CD4-positive, alpha-beta T cell (primary cell): ENCODE measurements around the gene CAPN15. TPM values are rescaled to one million over a fixed set of nuclear protein-coding genes. Genes with fewer than 3 reads are reported as not detected.

Experiments
- ATAC-seq: fragments of 200-7000 bp; cut with Tn5 transposase; one replicate; pipeline ENCODE4 v1.10.0; 2022; ENCODE audit warnings: mild to moderate bottlenecking; ENCODE audit not compliant: poor library complexity
- CTCF ChIA-PET: fragments of 350-600 bp; sonication (Branson Sonifier 250); formaldehyde crosslinking; loops from one replicate; lab custom pipeline; 2021; ENCODE audit warnings: antibody characterized with exemption, inconsistent platforms; lab: Charles Lee
- POLR2A ChIA-PET: fragments of 350-600 bp; sonication (Branson Sonifier 250); formaldehyde crosslinking; loops from one replicate; lab custom pipeline; 2021; ENCODE audit warnings: antibody characterized with exemption, inconsistent platforms; lab: Charles Lee
- DNase-seq, 14 experiments: peaks; one replicate each; pipeline ENCODE4 v3.0.0-alpha.2; 2013 to 2020; ENCODE audit warnings: mixed read lengths in 2 of 14
- H3K27ac ChIP-seq, 2 donors: one replicate each; pipeline versions ENCODE4 v1.5.1 to v1.7.0; 2013; ENCODE audit warnings: low read length in 2 of 2, low read depth in 1 of 2, mild to moderate bottlenecking in 1 of 2
- H3K27me3 ChIP-seq, 2 experiments: 1 replicate in 1 of 2; 2 replicates in 1 of 2; pipeline versions ENCODE4 v1.6.1 to v1.7.0; 2013; ENCODE audit warnings: low read length in 2 of 2, control low read depth in 1 of 2, mild to moderate bottlenecking in 1 of 2, moderate library complexity in 1 of 2; ENCODE audit not compliant: insufficient read depth in 2 of 2, control insufficient read depth in 1 of 2
- H3K36me3 ChIP-seq: one replicate; pipeline ENCODE4 v1.6.1; 2013; ENCODE audit warnings: low read length, control low read depth; ENCODE audit not compliant: insufficient read depth
- H3K4me1 ChIP-seq: one replicate; pipeline ENCODE4 v1.6.1; 2013; ENCODE audit warnings: low read length, control low read depth; ENCODE audit not compliant: insufficient read depth
- H3K4me3 ChIP-seq: one replicate; pipeline ENCODE4 v1.5.1; 2013; ENCODE audit warnings: mild to moderate bottlenecking, low read length, moderate library complexity
- H3K9me3 ChIP-seq, 2 experiments: 1 replicate in 1 of 2; 2 replicates in 1 of 2; pipeline versions ENCODE4 v1.6.1 to v1.7.0; 2013; ENCODE audit warnings: low read length in 2 of 2, mild to moderate bottlenecking in 2 of 2, control low read depth in 1 of 2, moderate library complexity in 1 of 2; ENCODE audit not compliant: control insufficient read depth in 1 of 2, insufficient read depth in 1 of 2
- H3K27ac Mint-ChIP-seq: one replicate; pipeline ENCODE4 v1.8.0; 2020; ENCODE audit warnings: mixed read lengths
- H3K27me3 Mint-ChIP-seq: one replicate; pipeline ENCODE4 v1.8.0; 2021; ENCODE audit warnings: mixed read lengths
- H3K36me3 Mint-ChIP-seq: one replicate; pipeline ENCODE4 v1.8.0; 2021; ENCODE audit warnings: low read depth, mixed read lengths
- H3K4me1 Mint-ChIP-seq: one replicate; pipeline ENCODE4 v1.8.0; 2021; ENCODE audit warnings: low read depth, mixed read lengths
- H3K4me3 Mint-ChIP-seq: one replicate; pipeline ENCODE4 v1.8.0; 2020; ENCODE audit warnings: mild to moderate bottlenecking, mixed read lengths
- H3K9me3 Mint-ChIP-seq: one replicate; pipeline ENCODE4 v1.8.0; 2020; ENCODE audit warnings: mixed read lengths
- intact Hi-C, 2 experiments: fragments of 100-400 bp; cut with DNase I in 1 of 2; cut with micrococcal nuclease in 1 of 2; formaldehyde crosslinking; loops; one replicate each; pipeline versions ENCODE4 v1.15.1 to v1.9.0; 2023 to 2025; cut with DNase I, micrococcal nuclease
- total RNA-seq, 174 experiments: library from RNA in 2 of 174; stranded (reverse) in 2 of 174; gene quantifications; one replicate each; pipeline ENCODE4 v1.2.3 and lab custom pipeline; 2021 to 2026
- TF ChIP-seq, protein P1 (sequence below): fragments of 200-600 bp; IDR thresholded peaks from one replicate; pipeline ENCODE4 v1.8.0; 2022; ENCODE audit warnings: antibody characterized with exemption, mild to moderate bottlenecking

The CAPN15 gene
- total RNA-seq, 2 experiments from 2014 or later, result 35.5 to 36.9 TPM

DNA sequence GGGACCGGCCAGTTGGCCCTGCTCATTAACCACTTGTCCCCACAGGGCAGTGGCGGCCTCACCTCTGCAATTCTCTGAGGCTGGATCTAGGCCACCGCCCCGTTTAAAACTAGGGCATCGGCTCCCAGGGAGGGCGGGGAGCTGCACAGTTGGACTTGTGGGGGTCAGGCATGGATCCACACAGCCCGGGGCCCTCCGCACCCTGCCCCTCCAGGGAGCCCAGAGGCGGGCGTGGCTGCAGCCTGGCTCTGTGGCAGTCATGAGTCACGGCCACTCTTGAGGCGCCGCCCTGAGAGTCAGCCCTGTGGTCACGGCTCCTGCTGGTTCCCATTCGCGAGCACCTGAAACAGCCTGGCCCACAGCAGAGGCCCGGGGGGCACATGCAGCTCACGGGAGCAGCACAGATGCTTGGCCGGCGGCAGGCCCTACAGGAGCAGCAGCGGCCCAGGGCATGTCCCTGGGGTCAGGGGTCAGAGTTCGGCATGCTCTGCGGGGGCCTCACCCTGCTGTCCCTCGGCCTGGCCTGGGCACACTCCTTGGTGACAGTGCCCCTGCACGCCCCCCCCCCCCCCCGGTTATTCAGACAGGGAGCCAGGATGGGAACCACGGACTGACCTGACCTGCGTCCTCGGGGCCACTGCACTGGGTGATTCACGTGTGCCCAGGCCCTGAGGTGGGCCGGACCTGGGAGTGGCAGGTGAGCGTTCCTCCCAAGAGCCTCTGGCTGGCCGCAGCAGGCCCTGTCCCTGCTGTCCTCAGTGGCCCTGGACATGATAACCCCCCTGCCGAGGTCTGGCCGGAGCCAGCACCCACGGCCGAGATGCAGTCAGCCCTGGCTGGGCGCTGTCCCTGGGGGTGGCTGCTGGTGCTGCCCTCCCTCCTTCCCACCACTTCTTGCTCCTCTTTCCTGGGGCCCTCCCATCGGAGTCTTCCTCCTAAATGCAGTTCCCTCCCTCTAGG is 8.2 kb downstream of the CAPN15 start:
- Mint-ChIP-seq H3K27me3 (no peaks in the 10 kb centered on the region), H3K36me3 (peaks cover 4% of the 10 kb centered on the region), H3K9me3 (no peaks in the 10 kb centered on the region), H3K4me1 (no peaks in the 10 kb centered on the region), H3K4me3 (no peak overlapping the region), H3K27ac (no peak overlapping the region)
- ChIA-PET POLR2A (no interaction called here), CTCF (no interaction called here)
- TF ChIP-seq, protein P1, sequence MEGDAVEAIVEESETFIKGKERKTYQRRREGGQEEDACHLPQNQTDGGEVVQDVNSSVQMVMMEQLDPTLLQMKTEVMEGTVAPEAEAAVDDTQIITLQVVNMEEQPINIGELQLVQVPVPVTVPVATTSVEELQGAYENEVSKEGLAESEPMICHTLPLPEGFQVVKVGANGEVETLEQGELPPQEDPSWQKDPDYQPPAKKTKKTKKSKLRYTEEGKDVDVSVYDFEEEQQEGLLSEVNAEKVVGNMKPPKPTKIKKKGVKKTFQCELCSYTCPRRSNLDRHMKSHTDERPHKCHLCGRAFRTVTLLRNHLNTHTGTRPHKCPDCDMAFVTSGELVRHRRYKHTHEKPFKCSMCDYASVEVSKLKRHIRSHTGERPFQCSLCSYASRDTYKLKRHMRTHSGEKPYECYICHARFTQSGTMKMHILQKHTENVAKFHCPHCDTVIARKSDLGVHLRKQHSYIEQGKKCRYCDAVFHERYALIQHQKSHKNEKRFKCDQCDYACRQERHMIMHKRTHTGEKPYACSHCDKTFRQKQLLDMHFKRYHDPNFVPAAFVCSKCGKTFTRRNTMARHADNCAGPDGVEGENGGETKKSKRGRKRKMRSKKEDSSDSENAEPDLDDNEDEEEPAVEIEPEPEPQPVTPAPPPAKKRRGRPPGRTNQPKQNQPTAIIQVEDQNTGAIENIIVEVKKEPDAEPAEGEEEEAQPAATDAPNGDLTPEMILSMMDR, result no peak
- Histone ChIP-seq H3K4me1 (peaks cover 17% of the 10 kb centered on the region), H3K27ac (no peak overlapping the region), H3K27me3 (no peaks in the 10 kb centered on the region), H3K9me3 (no peaks in the 10 kb centered on the region), H3K4me3 (no peak overlapping the region), H3K36me3 (peaks cover 20% of the 10 kb centered on the region)
- intact Hi-C loops, result no loop called here
- no peak for DNase-seq
- ATAC-seq, result no peak

DNA sequence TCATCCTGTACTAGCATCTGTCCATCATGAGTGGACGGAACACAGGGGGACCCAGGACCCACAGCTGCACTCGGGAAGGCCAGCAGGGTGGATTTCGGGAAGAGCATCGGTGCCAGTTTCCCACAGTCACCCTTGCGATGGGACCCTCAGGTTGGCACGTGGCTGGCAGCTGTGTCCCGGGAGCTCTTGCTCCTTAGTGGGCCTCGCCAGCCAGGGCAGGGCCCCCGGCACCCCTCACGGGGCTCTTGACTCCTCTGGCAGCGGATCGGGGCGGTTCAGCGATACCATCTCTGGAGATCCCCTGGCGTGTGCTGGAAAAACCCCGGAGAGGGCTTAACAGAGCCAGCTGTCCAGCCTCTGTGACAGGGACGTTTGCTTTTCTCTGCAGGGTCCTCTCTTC is 9.2 kb downstream of the CAPN15 start:
- no peaks in the 10 kb centered on the region for H3K9me3 ChIP-seq
- H3K36me3 ChIP-seq, result peaks cover 20% of the 10 kb centered on the region
- no peak for DNase-seq
- no peaks in the 10 kb centered on the region for H3K27me3 ChIP-seq
- H3K27ac ChIP-seq, result no peak overlapping the region
- intact Hi-C loops, result no loop called here
- no peak overlapping the region for H3K27ac Mint-ChIP-seq
- no peak for ATAC-seq
- no peaks in the 10 kb centered on the region for H3K9me3 Mint-ChIP-seq
- no peak overlapping the region for H3K4me3 Mint-ChIP-seq
- H3K27me3 Mint-ChIP-seq, result no peaks in the 10 kb centered on the region
- no peak overlapping the region for H3K4me3 ChIP-seq
- ChIA-PET CTCF (no interaction called here), POLR2A (no interaction called here)
- H3K4me1 ChIP-seq, result peaks cover 14% of the 10 kb centered on the region
- H3K36me3 Mint-ChIP-seq, result peaks cover 4% of the 10 kb centered on the region
- TF ChIP-seq, protein P1, result no peak
- no peaks in the 10 kb centered on the region for H3K4me1 Mint-ChIP-seq

DNA sequence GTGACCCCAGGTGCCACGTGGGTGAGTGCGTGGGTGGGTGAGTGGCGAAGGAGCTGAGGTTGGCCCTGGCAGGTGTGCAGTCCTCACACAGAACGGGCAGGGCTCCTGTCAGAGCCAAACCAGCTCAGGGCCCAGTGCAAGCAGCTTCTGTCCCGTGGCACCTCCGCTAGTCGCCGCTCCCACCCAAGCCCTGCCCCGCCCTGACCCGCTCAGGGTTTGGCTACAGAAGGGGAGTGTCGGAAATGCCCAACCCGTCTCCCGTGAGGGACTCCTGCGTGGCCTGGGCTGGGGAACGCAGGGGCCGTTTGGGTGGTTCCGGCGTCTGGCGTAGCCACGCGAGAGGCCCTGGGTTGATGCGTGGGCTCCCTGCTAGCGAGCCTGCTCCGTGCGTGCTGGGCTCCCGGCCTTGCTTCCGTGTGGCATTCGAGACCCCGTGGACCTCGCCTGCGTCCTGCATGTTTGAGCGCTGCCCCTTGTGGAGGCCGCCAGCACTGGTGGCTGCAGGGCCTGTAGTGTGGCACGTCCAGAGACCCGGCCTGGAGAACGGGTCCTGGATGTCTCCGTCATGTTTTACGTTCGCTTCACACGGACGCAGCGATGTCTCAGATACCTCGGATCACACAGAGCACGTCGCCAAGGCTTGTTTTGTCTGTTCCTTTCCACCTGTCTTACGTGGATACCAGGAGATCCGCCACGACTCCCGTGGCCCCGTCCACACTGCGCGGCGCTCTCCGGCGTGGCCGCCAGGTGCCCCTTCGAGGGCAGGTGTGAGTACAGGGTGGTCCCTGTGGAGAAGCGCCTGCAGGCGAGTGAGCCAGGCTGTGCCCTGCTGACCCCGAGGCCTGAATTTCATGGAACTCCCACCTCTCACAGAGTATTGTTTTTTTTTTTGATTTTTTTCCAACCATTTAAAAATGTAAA is 10.2 kb downstream of the CAPN15 start:
- peaks cover 4% of the 10 kb centered on the region for H3K36me3 Mint-ChIP-seq
- TF ChIP-seq, protein P1, result no peak
- no peak overlapping the region for H3K27ac Mint-ChIP-seq
- Histone ChIP-seq H3K36me3 (peaks cover 20% of the 10 kb centered on the region), H3K9me3 (no peaks in the 10 kb centered on the region), H3K4me1 (peaks cover 14% of the 10 kb centered on the region), H3K4me3 (no peak overlapping the region), H3K27ac (no peak overlapping the region), H3K27me3 (no peaks in the 10 kb centered on the region)
- CTCF ChIA-PET, result no interaction called here
- intact Hi-C loops, result no loop called here
- H3K4me3 Mint-ChIP-seq, result no peak overlapping the region
- POLR2A ChIA-PET, result no interaction called here
- no peak for DNase-seq
- no peaks in the 10 kb centered on the region for H3K27me3 Mint-ChIP-seq
- H3K9me3 Mint-ChIP-seq, result no peaks in the 10 kb centered on the region
- no peak for ATAC-seq
- no peaks in the 10 kb centered on the region for H3K4me1 Mint-ChIP-seq
